Neuronal stem cell (in vitro differentiated cells): ENCODE results near the gene NDUFB8.

ENCODE experiments used
- DNase-seq: peaks from one replicate; pipeline ENCODE4 v3.0.0-alpha.2; 2013; ENCODE audit warnings: low spot score
- H2AFZ ChIP-seq: one replicate; pipeline ENCODE4 v1.6.1; 2013; ENCODE audit warnings: mild to moderate bottlenecking, low read length, inconsistent platforms
- H2AK5ac ChIP-seq: 2 replicates; pipeline ENCODE4 v1.6.1; 2013; ENCODE audit warnings: low read depth, mild to moderate bottlenecking, inconsistent platforms, low read length, moderate library complexity, mixed read lengths
- H2BK120ac ChIP-seq: 2 replicates; pipeline ENCODE4 v1.6.1; 2013; ENCODE audit warnings: low read depth, mild to moderate bottlenecking, inconsistent platforms, low read length, moderate library complexity, mixed read lengths
- H2BK12ac ChIP-seq: one replicate; pipeline ENCODE4 v1.6.1; 2013; ENCODE audit warnings: low read length, inconsistent platforms
- H2BK15ac ChIP-seq: 2 replicates; pipeline ENCODE4 v1.6.1; 2013; ENCODE audit warnings: mild to moderate bottlenecking, low read length, inconsistent platforms, mixed read lengths
- H2BK5ac ChIP-seq: one replicate; pipeline ENCODE4 v1.6.1; 2013; ENCODE audit warnings: inconsistent platforms, mild to moderate bottlenecking, low read length, moderate library complexity
- H3K14ac ChIP-seq: one replicate; pipeline ENCODE4 v1.6.1; 2013; ENCODE audit warnings: low read length, inconsistent platforms
- H3K18ac ChIP-seq: 2 replicates; pipeline ENCODE4 v1.6.1; 2013; ENCODE audit warnings: low read length, inconsistent platforms
- H3K23ac ChIP-seq: 2 replicates; pipeline ENCODE4 v1.6.1; 2013; ENCODE audit warnings: low read depth, mild to moderate bottlenecking, mixed read lengths, low read length, inconsistent platforms; ENCODE audit not compliant: poor library complexity
- H3K27ac ChIP-seq: replicated peaks from 3 replicates; pipeline ENCODE4 v1.5.1; 2013; ENCODE audit warnings: low read length, inconsistent platforms
- H3K27me3 ChIP-seq, 3 experiments: 2 replicates each; pipeline ENCODE4 v1.6.1; 2013; ENCODE audit warnings: low read length in 3 of 3, mild to moderate bottlenecking in 2 of 3, inconsistent platforms in 1 of 3, low read depth in 1 of 3, mixed read lengths in 1 of 3, moderate library complexity in 1 of 3; ENCODE audit not compliant: control insufficient read depth in 3 of 3, insufficient read depth in 3 of 3
- H3K36me3 ChIP-seq, 2 donors: replicated peaks in 1 of 2; 2 replicates each; pipeline ENCODE4 v1.6.1; 2013; ENCODE audit warnings: low read length in 2 of 2; ENCODE audit not compliant: control insufficient read depth in 2 of 2, insufficient read depth in 2 of 2
- H3K4ac ChIP-seq: 2 replicates; pipeline ENCODE4 v1.6.1; 2013; ENCODE audit warnings: inconsistent platforms, mild to moderate bottlenecking, low read length, moderate library complexity
- H3K4me1 ChIP-seq, 2 donors: 1 replicate in 1 of 2; 2 replicates in 1 of 2; pipeline ENCODE4 v1.6.1; 2013; ENCODE audit warnings: low read length in 2 of 2, low read depth in 1 of 2; ENCODE audit not compliant: control insufficient read depth in 2 of 2, insufficient read depth in 1 of 2
- H3K4me2 ChIP-seq: one replicate; pipeline ENCODE4 v1.6.1; 2013; ENCODE audit warnings: mild to moderate bottlenecking, low read length, inconsistent platforms; ENCODE audit not compliant: insufficient read depth, poor library complexity, severe bottlenecking
- H3K4me3 ChIP-seq, 2 donors: 2 replicates each; pipeline ENCODE4 v1.5.1; 2013; ENCODE audit warnings: low read length in 2 of 2, mild to moderate bottlenecking in 2 of 2, inconsistent platforms in 1 of 2, moderate library complexity in 1 of 2
- H3K79me1 ChIP-seq: one replicate; pipeline ENCODE4 v1.6.1; 2013; ENCODE audit warnings: low read depth, mild to moderate bottlenecking, inconsistent platforms, low read length, moderate library complexity
- H3K9ac ChIP-seq: one replicate; pipeline ENCODE4 v1.6.1; 2013; ENCODE audit warnings: mild to moderate bottlenecking, low read depth, low read length, inconsistent platforms; ENCODE audit not compliant: poor library complexity
- H3K9me3 ChIP-seq, 2 donors: replicated peaks in 1 of 2; 2 replicates each; pipeline versions ENCODE3 to v1.6.1; 2013; ENCODE audit warnings: low read length in 2 of 2, mild to moderate bottlenecking in 2 of 2, inconsistent platforms in 1 of 2, low read depth in 1 of 2, mixed read lengths in 1 of 2, moderate library complexity in 1 of 2; ENCODE audit not compliant: control insufficient read depth in 2 of 2, insufficient read depth in 1 of 2
- H4K8ac ChIP-seq: one replicate; pipeline ENCODE4 v1.6.1; 2013; ENCODE audit warnings: low read depth, mild to moderate bottlenecking, inconsistent platforms, low read length, moderate library complexity
- H4K91ac ChIP-seq: one replicate; pipeline ENCODE4 v1.6.1; 2013; ENCODE audit warnings: low read length, low read depth, mild to moderate bottlenecking, inconsistent platforms; ENCODE audit not compliant: poor library complexity
- WGBS, 2 donors: extraction: QIAGEN DNeasy Blood & Tissue Kit; methylation state at CpG; one replicate each; pipeline ENCODE4 v1.1.7; 2013; ENCODE audit warnings: missing lambda C conversion rate in 2 of 2, mixed read lengths in 1 of 2; ENCODE audit not compliant: insufficient read length in 2 of 2, insufficient replicate concordance in 1 of 2; ENCODE audit errors: extremely low coverage in 2 of 2; 5-methylcytosine and 5-hydroxymethylcytosine counted together

NDUFB8 gene

GRCh38 chr10:100519311-100520051, 10.2 kb downstream of the NDUFB8 start, which contains the start of gene SEC31B:
TSS of gene SEC31B (minus strand) at chr10:100519861. CDS start at chr10:100516952, 2,909 bp downstream.
- no peak within 1 kb of the TSS for H2BK15ac ChIP-seq
- no peaks in the 10 kb centered on the region for H3K79me1 ChIP-seq
- no peak within 1 kb of the TSS for H2BK5ac ChIP-seq
- H2AK5ac ChIP-seq = no peak within 1 kb of the TSS
- peak within 1 kb of the TSS; percentile 53 to 78 for H3K4me3 ChIP-seq
- no peak within 1 kb of the TSS for H2BK120ac ChIP-seq
- H3K9ac ChIP-seq = peak within 1 kb of the TSS; percentile 87
- no peaks in the 10 kb centered on the region for H3K9me3 ChIP-seq
- H2AFZ ChIP-seq = peak within 1 kb of the TSS; percentile 93
- no peak within 1 kb of the TSS for H3K4ac ChIP-seq
- no peaks in the 10 kb centered on the region for H3K4me1 ChIP-seq
- H3K36me3 ChIP-seq = peaks cover 4 to 33% of the 10 kb centered on the region in 2 donors
- no peak within 1 kb of the TSS for H3K14ac ChIP-seq
- no peak within 1 kb of the TSS for H4K8ac ChIP-seq
- no peak within 1 kb of the TSS for H3K27ac ChIP-seq
- WGBS, 2 donors = no CpG with 5 or more reads among the region's 72 CpGs
- peak within 1 kb of the TSS; percentile 94 for H3K4me2 ChIP-seq
- DNase-seq = peak; percentile 54
- peak within 1 kb of the TSS; percentile 13 for H3K23ac ChIP-seq
- H3K18ac ChIP-seq = peak within 1 kb of the TSS; percentile 54
- no peak within 1 kb of the TSS for H4K91ac ChIP-seq
- no peak within 1 kb of the TSS for H2BK12ac ChIP-seq
- peaks cover 0 to 13% (median 0%) of the 10 kb centered on the region in 3 experiments for H3K27me3 ChIP-seq

GRCh38 chr10:100518761-100519241, 10.9 kb downstream of the NDUFB8 start:
- no peak overlapping the region for H3K18ac ChIP-seq
- peaks cover 0 to 13% (median 0%) of the 10 kb centered on the region in 3 experiments for H3K27me3 ChIP-seq
- no peak overlapping the region for H4K91ac ChIP-seq
- no peaks in the 10 kb centered on the region for H3K9me3 ChIP-seq
- H4K8ac ChIP-seq = no peak overlapping the region
- no peak overlapping the region for H2BK5ac ChIP-seq
- DNase-seq = peak; percentile 58
- H2BK120ac ChIP-seq = no peak overlapping the region
- no peak overlapping the region for H2AK5ac ChIP-seq
- WGBS, 2 donors = no CpG with 5 or more reads among the region's 7 CpGs
- H3K79me1 ChIP-seq = no peaks in the 10 kb centered on the region
- H3K14ac ChIP-seq = no peak overlapping the region
- H3K27ac ChIP-seq = no peak overlapping the region
- no peaks in the 10 kb centered on the region for H3K4me1 ChIP-seq
- no peak overlapping the region for H2BK15ac ChIP-seq
- H3K4me2 ChIP-seq = no peak overlapping the region
- H3K23ac ChIP-seq = no peak overlapping the region
- H3K36me3 ChIP-seq = peaks cover 0 to 26% of the 10 kb centered on the region in 2 donors
- peak overlapping the region; percentile 93 for H2AFZ ChIP-seq
- no peak overlapping the region for H2BK12ac ChIP-seq
- H3K9ac ChIP-seq = no peak overlapping the region
- H3K4ac ChIP-seq = no peak overlapping the region
- H3K4me3 ChIP-seq = peak overlapping the region in 1 of 2 donors; percentile 53

- Histone ChIP-seq H2AFZ (no peak overlapping the region), H2BK15ac (no peak overlapping the region), H2BK5ac (no peak overlapping the region), H3K4me2 (no peak overlapping the region), H2AK5ac (no peak overlapping the region), H3K4ac (no peak overlapping the region), H2BK12ac (no peak overlapping the region), H4K8ac (no peak overlapping the region), H3K9ac (no peak overlapping the region), H3K4me1 (no peaks in the 10 kb centered on the region), H3K36me3 (peaks cover 0 to 9% of the 10 kb centered on the region in 2 donors), H3K9me3 (no peaks in the 10 kb centered on the region), H3K79me1 (no peaks in the 10 kb centered on the region), H3K23ac (no peak overlapping the region), H3K27ac (no peak overlapping the region), H3K27me3 (peaks cover 0 to 13% (median 0%) of the 10 kb centered on the region in 3 experiments), H3K4me3 (no peak overlapping the region), H3K18ac (no peak overlapping the region), H2BK120ac (no peak overlapping the region), H4K91ac (no peak overlapping the region), H3K14ac (no peak overlapping the region)
- WGBS, 2 donors = no CpG with 5 or more reads among the region's 2 CpGs
- DNase-seq = no peak
These were observed 12.8 kb downstream of the NDUFB8 start for GRCh38 chr10:100516847-100517246.

- H3K27me3 ChIP-seq = peaks cover 0 to 9% (median 0%) of the 10 kb centered on the region in 3 experiments
- no peak overlapping the region for H3K4ac ChIP-seq
- H2BK5ac ChIP-seq = no peak overlapping the region
- H3K9me3 ChIP-seq = no peaks in the 10 kb centered on the region
- no peak overlapping the region for H4K91ac ChIP-seq
- no peak overlapping the region for H4K8ac ChIP-seq
- H3K4me2 ChIP-seq = no peak overlapping the region
- H2BK120ac ChIP-seq = no peak overlapping the region
- H2AK5ac ChIP-seq = no peak overlapping the region
- H3K36me3 ChIP-seq = peaks cover 1 to 9% of the 10 kb centered on the region in 2 donors
- no peak overlapping the region for H3K23ac ChIP-seq
- DNase-seq = no peak
- H3K4me1 ChIP-seq = no peaks in the 10 kb centered on the region
- H2AFZ ChIP-seq = no peak overlapping the region
- no peak overlapping the region for H3K9ac ChIP-seq
- H2BK12ac ChIP-seq = no peak overlapping the region
- no peak overlapping the region for H3K27ac ChIP-seq
- no peaks in the 10 kb centered on the region for H3K79me1 ChIP-seq
- H3K14ac ChIP-seq = no peak overlapping the region
- H3K4me3 ChIP-seq = no peak overlapping the region
- no peak overlapping the region for H3K18ac ChIP-seq
- WGBS, 2 donors = no CpG with 5 or more reads among the region's 3 CpGs
- H2BK15ac ChIP-seq = no peak overlapping the region
These were observed 14.1 kb downstream of the NDUFB8 start for GRCh38 chr10:100515612-100516011.
